CD4-positive, alpha-beta T cell (primary cell): ENCODE data around the gene PGBD5. TPM values are rescaled to one million over a fixed set of nuclear protein-coding genes. Genes with fewer than 3 reads are reported as not detected.

ENCODE experiments used
- ATAC-seq: fragments of 200-7000 bp; cut with Tn5 transposase; one replicate; pipeline ENCODE4 v1.10.0; 2022; ENCODE audit warnings: mild to moderate bottlenecking; ENCODE audit not compliant: poor library complexity
- CTCF ChIA-PET: fragments of 350-600 bp; sonication (Branson Sonifier 250); formaldehyde crosslinking; loops from one replicate; lab custom pipeline; 2021; ENCODE audit warnings: antibody characterized with exemption, inconsistent platforms; lab: Charles Lee
- POLR2A ChIA-PET: fragments of 350-600 bp; sonication (Branson Sonifier 250); formaldehyde crosslinking; loops from one replicate; lab custom pipeline; 2021; ENCODE audit warnings: antibody characterized with exemption, inconsistent platforms; lab: Charles Lee
- DNase-seq, 14 experiments: peaks; one replicate each; pipeline ENCODE4 v3.0.0-alpha.2; 2013 to 2020; ENCODE audit warnings: mixed read lengths in 2 of 14
- H3K27ac ChIP-seq, 2 donors: one replicate each; pipeline versions ENCODE4 v1.5.1 to v1.7.0; 2013; ENCODE audit warnings: low read length in 2 of 2, low read depth in 1 of 2, mild to moderate bottlenecking in 1 of 2
- H3K27me3 ChIP-seq, 2 experiments: 1 replicate in 1 of 2; 2 replicates in 1 of 2; pipeline versions ENCODE4 v1.6.1 to v1.7.0; 2013; ENCODE audit warnings: low read length in 2 of 2, control low read depth in 1 of 2, mild to moderate bottlenecking in 1 of 2, moderate library complexity in 1 of 2; ENCODE audit not compliant: insufficient read depth in 2 of 2, control insufficient read depth in 1 of 2
- H3K36me3 ChIP-seq: one replicate; pipeline ENCODE4 v1.6.1; 2013; ENCODE audit warnings: low read length, control low read depth; ENCODE audit not compliant: insufficient read depth
- H3K4me1 ChIP-seq: one replicate; pipeline ENCODE4 v1.6.1; 2013; ENCODE audit warnings: low read length, control low read depth; ENCODE audit not compliant: insufficient read depth
- H3K4me3 ChIP-seq: one replicate; pipeline ENCODE4 v1.5.1; 2013; ENCODE audit warnings: mild to moderate bottlenecking, low read length, moderate library complexity
- H3K9me3 ChIP-seq, 2 experiments: 1 replicate in 1 of 2; 2 replicates in 1 of 2; pipeline versions ENCODE4 v1.6.1 to v1.7.0; 2013; ENCODE audit warnings: low read length in 2 of 2, mild to moderate bottlenecking in 2 of 2, control low read depth in 1 of 2, moderate library complexity in 1 of 2; ENCODE audit not compliant: control insufficient read depth in 1 of 2, insufficient read depth in 1 of 2
- H3K27ac Mint-ChIP-seq: one replicate; pipeline ENCODE4 v1.8.0; 2020; ENCODE audit warnings: mixed read lengths
- H3K27me3 Mint-ChIP-seq: one replicate; pipeline ENCODE4 v1.8.0; 2021; ENCODE audit warnings: mixed read lengths
- H3K36me3 Mint-ChIP-seq: one replicate; pipeline ENCODE4 v1.8.0; 2021; ENCODE audit warnings: low read depth, mixed read lengths
- H3K4me1 Mint-ChIP-seq: one replicate; pipeline ENCODE4 v1.8.0; 2021; ENCODE audit warnings: low read depth, mixed read lengths
- H3K4me3 Mint-ChIP-seq: one replicate; pipeline ENCODE4 v1.8.0; 2020; ENCODE audit warnings: mild to moderate bottlenecking, mixed read lengths
- H3K9me3 Mint-ChIP-seq: one replicate; pipeline ENCODE4 v1.8.0; 2020; ENCODE audit warnings: mixed read lengths
- CTCF ChIP-seq: fragments of 200-600 bp; IDR thresholded peaks from one replicate; pipeline ENCODE4 v1.8.0; 2022; ENCODE audit warnings: antibody characterized with exemption, mild to moderate bottlenecking
- intact Hi-C, 2 experiments: fragments of 100-400 bp; cut with DNase I in 1 of 2; cut with micrococcal nuclease in 1 of 2; formaldehyde crosslinking; loops; one replicate each; pipeline versions ENCODE4 v1.15.1 to v1.9.0; 2023 to 2025; cut with DNase I, micrococcal nuclease
- total RNA-seq, 174 experiments: library from RNA in 2 of 174; stranded (reverse) in 2 of 174; gene quantifications; one replicate each; pipeline ENCODE4 v1.2.3 and lab custom pipeline; 2021 to 2026

PGBD5 gene
- total RNA-seq, 2 experiments from 2014 or later, result not detected

GRCh38 chr1:230328342-230329015 lies 97.7 kb downstream of the PGBD5 start:
- Histone ChIP-seq H3K36me3 (no peaks in the 10 kb centered on the region), H3K27ac (no peak overlapping the region), H3K4me3 (no peak overlapping the region), H3K9me3 (peaks cover 0 to 6% of the 10 kb centered on the region in 2 experiments), H3K27me3 (peaks cover 0 to 5% of the 10 kb centered on the region in 2 experiments), H3K4me1 (no peaks in the 10 kb centered on the region)
- H3K27me3 Mint-ChIP-seq, result peaks cover 11% of the 10 kb centered on the region
- no peak overlapping the region for H3K4me3 Mint-ChIP-seq
- ChIA-PET POLR2A (interaction anchor here (0.7 kb wide), 1 partner anchor 494 kb away, joined by 3 read pairs; no protein-coding TSS in a partner anchor), CTCF (no interaction called here)
- no peaks in the 10 kb centered on the region for H3K4me1 Mint-ChIP-seq
- no peak overlapping the region for H3K27ac Mint-ChIP-seq
- no peaks in the 10 kb centered on the region for H3K36me3 Mint-ChIP-seq
- no peak for DNase-seq
- intact Hi-C loops, result no loop called here
- TF ChIP-seq CTCF, result no peak
- no peaks in the 10 kb centered on the region for H3K9me3 Mint-ChIP-seq
- no peak for ATAC-seq

- Histone ChIP-seq H3K9me3 (peaks cover 0 to 5% of the 10 kb centered on the region in 2 experiments), H3K4me3 (no peak overlapping the region), H3K4me1 (no peaks in the 10 kb centered on the region), H3K27ac (no peak overlapping the region), H3K36me3 (no peaks in the 10 kb centered on the region), H3K27me3 (no peaks in the 10 kb centered on the region)
- no peaks in the 10 kb centered on the region for H3K36me3 Mint-ChIP-seq
- H3K27me3 Mint-ChIP-seq, result peaks cover 7% of the 10 kb centered on the region
- no peaks in the 10 kb centered on the region for H3K9me3 Mint-ChIP-seq
- intact Hi-C loops, result no loop called here
- no peak overlapping the region for H3K4me3 Mint-ChIP-seq
- DNase-seq, result no peak
- POLR2A ChIA-PET, result no interaction called here
- no peak for TF ChIP-seq CTCF
- ATAC-seq, result no peak
- H3K27ac Mint-ChIP-seq, result no peak overlapping the region
- CTCF ChIA-PET, result no interaction called here
- no peaks in the 10 kb centered on the region for H3K4me1 Mint-ChIP-seq
Measured at GRCh38 chr1:230327892-230328284, 98.2 kb downstream of the PGBD5 start.

- no peaks in the 10 kb centered on the region for H3K4me1 ChIP-seq
- Mint-ChIP-seq H3K4me3 (no peak overlapping the region), H3K36me3 (no peaks in the 10 kb centered on the region), H3K27me3 (peaks cover 7% of the 10 kb centered on the region), H3K27ac (no peak overlapping the region), H3K9me3 (no peaks in the 10 kb centered on the region), H3K4me1 (no peaks in the 10 kb centered on the region)
- H3K27me3 ChIP-seq, result no peaks in the 10 kb centered on the region
- CTCF ChIA-PET, result no interaction called here
- intact Hi-C loops, result no loop called here
- no peak for TF ChIP-seq CTCF
- H3K27ac ChIP-seq, result no peak overlapping the region
- DNase-seq, result no peak
- no peak for ATAC-seq
- H3K4me3 ChIP-seq, result no peak overlapping the region
- no peaks in the 10 kb centered on the region for H3K36me3 ChIP-seq
- POLR2A ChIA-PET, result no interaction called here
- no peaks in the 10 kb centered on the region for H3K9me3 ChIP-seq
Measured at GRCh38 chr1:230326971-230327891, 98.9 kb downstream of the PGBD5 start.
